HG02642 (cell line): ENCODE data around the gene ABCC5.
"Not testable (repeated sequence)": the region's sequence is repeated elsewhere in the genome, so short reads cannot be mapped to it uniquely, and the experiment has no call there.

Source experiments
- ATAC-seq: cut with Tn5 transposase; IDR thresholded peaks from one replicate; pipeline ENCODE4 v1.9.1; 2021; ENCODE audit warnings: mild to moderate bottlenecking; ENCODE audit not compliant: unreplicated experiment, poor library complexity

ABCC5 gene

GRCh38 chr3:183898028-183898431, 119.7 kb downstream of the ABCC5 start:
- no peak for ATAC-seq

- ATAC-seq, result no peak
Observed at GRCh38 chr3:183897606-183898005, 120.1 kb downstream of the ABCC5 start.

- ATAC-seq, result no peak
Observed at GRCh38 chr3:183896610-183897009, 121.1 kb downstream of the ABCC5 start.

GRCh38 chr3:183896184-183896583, 121.5 kb downstream of the ABCC5 start:
- ATAC-seq, result no peak

GRCh38 chr3:183895774-183896173, 121.9 kb downstream of the ABCC5 start:
- ATAC-seq, result no peak

GRCh38 chr3:183895296-183895695, 122.4 kb downstream of the ABCC5 start:
- no peak for ATAC-seq

GRCh38 chr3:183892610-183893214, 125.0 kb downstream of the ABCC5 start:
- ATAC-seq, result no peak

GRCh38 chr3:183885766-183886165, 131.9 kb downstream of the ABCC5 start:
- ATAC-seq, result no peak

- ATAC-seq, result peak; percentile 100
Observed at GRCh38 chr3:183884427-183885296, 133.0 kb downstream of the ABCC5 start, which contains the start of gene PARL. PARL (minus strand) TSS chr3:183884880; CDS start chr3:183884846, 34 bp downstream.

GRCh38 chr3:183884097-183884426, 133.6 kb downstream of the ABCC5 start:
- ATAC-seq, result no peak

GRCh38 chr3:183883291-183884096, 134.2 kb downstream of the ABCC5 start:
- no peak for ATAC-seq

GRCh38 chr3:183880121-183880520, 137.6 kb downstream of the ABCC5 start:
- ATAC-seq, result no peak

GRCh38 chr3:183879243-183879642, 138.4 kb downstream of the ABCC5 start:
- no peak for ATAC-seq

- ATAC-seq, result no peak
Observed at GRCh38 chr3:183878071-183878470, 139.6 kb downstream of the ABCC5 start.

GRCh38 chr3:183877227-183877626, 140.5 kb downstream of the ABCC5 start:
- not testable (repeated sequence) for ATAC-seq

- ATAC-seq, result no peak
Observed at GRCh38 chr3:183875411-183875810, 142.3 kb downstream of the ABCC5 start.

- ATAC-seq, result no peak
Observed at GRCh38 chr3:183873914-183874313, 143.8 kb downstream of the ABCC5 start.

GRCh38 chr3:183871541-183871940, 146.1 kb downstream of the ABCC5 start:
- no peak for ATAC-seq

- ATAC-seq, result no peak
Observed at GRCh38 chr3:183870563-183870962, 147.1 kb downstream of the ABCC5 start.
